A549 (cell line): ENCODE data around the gene RNF121.

Source experiments
- CTCF ChIP-seq: fragments of >200 bp; sonication (Bioruptor Twin); formaldehyde crosslinking; IDR thresholded peaks from 3 replicates; pipeline ENCODE4 v1.5.1; 2016
- EP300 ChIP-seq, 2 experiments: fragments of >200 bp; sonication (Bioruptor Twin); formaldehyde crosslinking; IDR thresholded peaks; 2 replicates in 1 of 2; 3 replicates in 1 of 2; pipeline ENCODE4 v1.6.1; 2016 to 2017

- TF ChIP-seq EP300 (IDR thresholded peaks at IDR 0.05) (no peak), CTCF (no peak)
Observed at GRCh38 chr11:72003776-72004171, 74.9 kb downstream of the RNF121 start.
